ENCODE measurements around the gene LSR.

LSR gene

GRCh38 chr19:35204799-35205732 is 43.7 kb upstream of the LSR start:
- Histone ChIP-seq H3K4me2 (ENCODE audit: low read length) (peak overlapping the region; percentile 49; the same call in 1 of the 2 replicates), H3K36me3 (ENCODE audit: insufficient read depth, low read length) (no peaks in the 10 kb centered on the region), H3K9me2 (ENCODE audit: low read depth, low read length) (no peaks in the 10 kb centered on the region), H3K27ac (ENCODE audit: low read depth, low read length, poor library complexity, severe bottlenecking) (peak overlapping the region; percentile 98), H3K9ac (ENCODE audit: low read length) (peak overlapping the region; percentile 53; the same call in 1 of the 2 replicates), H3K79me2 (ENCODE audit: insufficient read depth, low read length) (no peaks in the 10 kb centered on the region), H2AFZ (ENCODE audit: low read length) (no peak overlapping the region), H4K20me1 (ENCODE audit: insufficient read depth, low read length) (no peaks in the 10 kb centered on the region), H3K4me1 (ENCODE audit: insufficient read depth, low read length, severe bottlenecking) (peaks cover 69% of the 10 kb centered on the region), H3K27me3 (ENCODE audit: insufficient read depth, low read length) (no peaks in the 10 kb centered on the region), H3K9me3 (ENCODE audit: low read length) (no peaks in the 10 kb centered on the region), H3F3A (ENCODE audit: insufficient read depth, low read length) (peaks cover 14% of the 10 kb centered on the region), H3K4me3 (ENCODE audit: low read depth, low read length, poor library complexity, severe bottlenecking) (peak overlapping the region; percentile 4)
- TF ChIP-seq, protein P1, sequence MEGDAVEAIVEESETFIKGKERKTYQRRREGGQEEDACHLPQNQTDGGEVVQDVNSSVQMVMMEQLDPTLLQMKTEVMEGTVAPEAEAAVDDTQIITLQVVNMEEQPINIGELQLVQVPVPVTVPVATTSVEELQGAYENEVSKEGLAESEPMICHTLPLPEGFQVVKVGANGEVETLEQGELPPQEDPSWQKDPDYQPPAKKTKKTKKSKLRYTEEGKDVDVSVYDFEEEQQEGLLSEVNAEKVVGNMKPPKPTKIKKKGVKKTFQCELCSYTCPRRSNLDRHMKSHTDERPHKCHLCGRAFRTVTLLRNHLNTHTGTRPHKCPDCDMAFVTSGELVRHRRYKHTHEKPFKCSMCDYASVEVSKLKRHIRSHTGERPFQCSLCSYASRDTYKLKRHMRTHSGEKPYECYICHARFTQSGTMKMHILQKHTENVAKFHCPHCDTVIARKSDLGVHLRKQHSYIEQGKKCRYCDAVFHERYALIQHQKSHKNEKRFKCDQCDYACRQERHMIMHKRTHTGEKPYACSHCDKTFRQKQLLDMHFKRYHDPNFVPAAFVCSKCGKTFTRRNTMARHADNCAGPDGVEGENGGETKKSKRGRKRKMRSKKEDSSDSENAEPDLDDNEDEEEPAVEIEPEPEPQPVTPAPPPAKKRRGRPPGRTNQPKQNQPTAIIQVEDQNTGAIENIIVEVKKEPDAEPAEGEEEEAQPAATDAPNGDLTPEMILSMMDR (IDR thresholded peaks at IDR 0.05; ENCODE audit: low read length), result no peak
- TF ChIP-seq EZH2 (IDR thresholded peaks at IDR 0.05; ENCODE audit: borderline replicate concordance, low read length), result no peak

DNA sequence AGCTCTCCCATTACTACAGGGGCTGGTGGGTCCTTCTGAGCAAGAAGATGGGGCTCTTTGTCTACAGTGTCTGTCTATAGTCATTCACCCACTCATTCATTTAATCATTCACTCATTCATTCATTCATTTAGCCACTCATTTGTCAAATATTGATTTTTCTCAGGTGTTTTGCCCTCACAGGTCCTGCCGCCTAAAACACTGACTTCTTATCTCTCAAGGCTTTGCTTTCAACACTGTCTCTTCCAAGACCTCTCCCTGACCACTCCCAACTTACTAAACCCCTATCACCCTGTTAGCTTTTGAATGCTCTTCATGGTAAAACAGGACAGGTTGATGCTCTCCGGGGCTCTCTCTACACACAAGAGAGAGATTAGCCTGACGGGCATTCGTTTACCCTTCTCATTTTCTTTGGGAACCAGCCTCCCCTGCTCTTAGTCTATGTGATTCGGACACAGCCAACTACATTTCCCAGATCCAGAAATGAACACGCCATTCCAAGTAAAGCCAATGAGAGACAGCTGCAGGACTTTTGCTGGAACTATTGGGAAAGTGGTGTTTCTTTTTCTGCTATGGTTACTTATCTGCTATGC is 43.0 kb upstream of the LSR start:
- TF ChIP-seq EZH2 (IDR thresholded peaks at IDR 0.05; ENCODE audit: borderline replicate concordance, low read length), result no peak
- TF ChIP-seq, protein P1 (IDR thresholded peaks at IDR 0.05; ENCODE audit: low read length), result no peak
- Histone ChIP-seq H3K27me3 (ENCODE audit: insufficient read depth, low read length) (no peaks in the 10 kb centered on the region), H3K9ac (ENCODE audit: low read length) (peak overlapping the region; percentile 53; the same call in 1 of the 2 replicates), H3K4me3 (ENCODE audit: low read depth, low read length, poor library complexity, severe bottlenecking) (peak overlapping the region; percentile 4), H3K27ac (ENCODE audit: low read depth, low read length, poor library complexity, severe bottlenecking) (peak overlapping the region; percentile 98), H3K4me2 (ENCODE audit: low read length) (peak overlapping the region; percentile 49), H3K9me3 (ENCODE audit: low read length) (no peaks in the 10 kb centered on the region), H3K36me3 (ENCODE audit: insufficient read depth, low read length) (no peaks in the 10 kb centered on the region), H3K79me2 (ENCODE audit: insufficient read depth, low read length) (no peaks in the 10 kb centered on the region), H3F3A (ENCODE audit: insufficient read depth, low read length) (peaks cover 14% of the 10 kb centered on the region), H4K20me1 (ENCODE audit: insufficient read depth, low read length) (no peaks in the 10 kb centered on the region), H2AFZ (ENCODE audit: low read length) (no peak overlapping the region), H3K9me2 (ENCODE audit: low read depth, low read length) (no peaks in the 10 kb centered on the region), H3K4me1 (ENCODE audit: insufficient read depth, low read length, severe bottlenecking) (peaks cover 72% of the 10 kb centered on the region)

- H3K79me2 ChIP-seq (ENCODE audit: insufficient read depth, low read length), result no peaks in the 10 kb centered on the region
- H3K27ac ChIP-seq (ENCODE audit: low read depth, low read length, poor library complexity, severe bottlenecking), result peak overlapping the region; percentile 98
- TF ChIP-seq, protein P1 (IDR thresholded peaks at IDR 0.05; ENCODE audit: low read length), result no peak
- no peak for TF ChIP-seq EZH2 (IDR thresholded peaks at IDR 0.05; ENCODE audit: borderline replicate concordance, low read length)
- H3K9me3 ChIP-seq (ENCODE audit: low read length), result no peaks in the 10 kb centered on the region
- H3K36me3 ChIP-seq (ENCODE audit: insufficient read depth, low read length), result no peaks in the 10 kb centered on the region
- peak overlapping the region; percentile 49 for H3K4me2 ChIP-seq (ENCODE audit: low read length)
- H3K9me2 ChIP-seq (ENCODE audit: low read depth, low read length), result no peaks in the 10 kb centered on the region
- H3K4me1 ChIP-seq (ENCODE audit: insufficient read depth, low read length, severe bottlenecking), result peaks cover 72% of the 10 kb centered on the region
- H3K9ac ChIP-seq (ENCODE audit: low read length), result peak overlapping the region; percentile 53
- no peak overlapping the region for H2AFZ ChIP-seq (ENCODE audit: low read length)
- H3F3A ChIP-seq (ENCODE audit: insufficient read depth, low read length), result peaks cover 14% of the 10 kb centered on the region
- peak overlapping the region; percentile 25 for H3K4me3 ChIP-seq (ENCODE audit: low read depth, low read length, poor library complexity, severe bottlenecking)
- H4K20me1 ChIP-seq (ENCODE audit: insufficient read depth, low read length), result no peaks in the 10 kb centered on the region
- H3K27me3 ChIP-seq (ENCODE audit: insufficient read depth, low read length), result no peaks in the 10 kb centered on the region
Measured at GRCh38 chr19:35206379-35206778, 42.4 kb upstream of the LSR start.
